ENCODE results near the gene ABCA1.

Gene ABCA1

DNA sequence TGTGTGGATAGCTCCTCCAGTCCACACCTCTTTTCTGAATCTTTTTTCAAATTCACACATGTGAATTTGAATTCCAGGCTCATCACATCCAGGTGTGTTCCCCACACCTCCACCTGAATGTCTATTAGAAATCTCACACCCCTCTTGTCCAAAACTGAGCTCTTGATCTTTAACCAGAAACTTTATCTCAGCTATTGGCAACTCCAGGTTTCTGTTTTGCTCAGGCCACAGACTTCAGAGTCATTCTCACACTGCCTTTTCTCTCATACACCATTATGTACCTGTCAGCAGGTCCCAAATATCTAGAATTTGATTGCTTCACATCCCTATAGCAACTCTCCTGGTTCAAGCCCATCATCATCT is 152.4 kb downstream of the ABCA1 start:
- TF ChIP-seq, protein P1, sequence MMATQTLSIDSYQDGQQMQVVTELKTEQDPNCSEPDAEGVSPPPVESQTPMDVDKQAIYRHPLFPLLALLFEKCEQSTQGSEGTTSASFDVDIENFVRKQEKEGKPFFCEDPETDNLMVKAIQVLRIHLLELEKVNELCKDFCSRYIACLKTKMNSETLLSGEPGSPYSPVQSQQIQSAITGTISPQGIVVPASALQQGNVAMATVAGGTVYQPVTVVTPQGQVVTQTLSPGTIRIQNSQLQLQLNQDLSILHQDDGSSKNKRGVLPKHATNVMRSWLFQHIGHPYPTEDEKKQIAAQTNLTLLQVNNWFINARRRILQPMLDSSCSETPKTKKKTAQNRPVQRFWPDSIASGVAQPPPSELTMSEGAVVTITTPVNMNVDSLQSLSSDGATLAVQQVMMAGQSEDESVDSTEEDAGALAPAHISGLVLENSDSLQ (IDR thresholded peaks at IDR 0.05), result no peak
- no peak for TF ChIP-seq SP1 (IDR thresholded peaks at IDR 0.05)
- TF ChIP-seq SUZ12 (IDR thresholded peaks at IDR 0.05), result no peak
- no peak for TF ChIP-seq FOXK2 (IDR thresholded peaks at IDR 0.05)
- TF ChIP-seq L3MBTL2 (conservative IDR thresholded peaks at IDR 0.05), result no peak
- no peak for TF ChIP-seq CTBP1 (IDR thresholded peaks at IDR 0.05; ENCODE audit: borderline replicate concordance)
- TF ChIP-seq TARDBP (IDR thresholded peaks at IDR 0.05), result no peak
- no peak for TF ChIP-seq ZNF384 (IDR thresholded peaks at IDR 0.05)
- no peak for TF ChIP-seq FOXA1 (IDR thresholded peaks at IDR 0.05)
- no peak for TF ChIP-seq NFRKB (IDR thresholded peaks at IDR 0.05)
- TF ChIP-seq LEF1 (IDR thresholded peaks at IDR 0.05; ENCODE audit: borderline replicate concordance), result no peak
- no peak for TF ChIP-seq ARNT (IDR thresholded peaks at IDR 0.05)
- TF ChIP-seq FOXM1 (IDR thresholded peaks at IDR 0.05; ENCODE audit: borderline replicate concordance), result no peak
- ChIA-PET CTCF (no interaction called here), POLR2A (no interaction called here)
- DNase-seq (ENCODE audit: extremely low spot score), result no peak

- TF ChIP-seq, protein P1 (IDR thresholded peaks at IDR 0.05), result no peak
- TF ChIP-seq SUZ12 (IDR thresholded peaks at IDR 0.05) (no peak), HDGF (IDR thresholded peaks at IDR 0.05; ENCODE audit: borderline replicate concordance) (no peak), SP1 (IDR thresholded peaks at IDR 0.05) (no peak), LEF1 (IDR thresholded peaks at IDR 0.05; ENCODE audit: borderline replicate concordance) (no peak), FOXM1 (IDR thresholded peaks at IDR 0.05; ENCODE audit: borderline replicate concordance) (no peak), ELF4 (IDR thresholded peaks at IDR 0.05) (no peak), FOXK2 (IDR thresholded peaks at IDR 0.05) (no peak), NFRKB (IDR thresholded peaks at IDR 0.05) (no peak), L3MBTL2 (conservative IDR thresholded peaks at IDR 0.05) (no peak), BHLHE40 (IDR thresholded peaks at IDR 0.05; ENCODE audit: borderline replicate concordance) (no peak), TARDBP (IDR thresholded peaks at IDR 0.05) (no peak), ZNF384 (IDR thresholded peaks at IDR 0.05) (no peak), ARNT (IDR thresholded peaks at IDR 0.05) (no peak), CTBP1 (IDR thresholded peaks at IDR 0.05; ENCODE audit: borderline replicate concordance) (no peak), FOXA1 (IDR thresholded peaks at IDR 0.05) (no peak)
- no peak for DNase-seq (ENCODE audit: extremely low spot score)
- ChIA-PET CTCF (no interaction called here), POLR2A (no interaction called here)
These were observed 153.0 kb downstream of the ABCA1 start for GRCh38 chr9:104774831-104775573.

- TF ChIP-seq FOXK2 (IDR thresholded peaks at IDR 0.05), result no peak
- TF ChIP-seq, protein P1 (IDR thresholded peaks at IDR 0.05), result no peak
- no peak for TF ChIP-seq ELF4 (IDR thresholded peaks at IDR 0.05)
- no peak for TF ChIP-seq FOXM1 (IDR thresholded peaks at IDR 0.05; ENCODE audit: borderline replicate concordance)
- TF ChIP-seq CTBP1 (IDR thresholded peaks at IDR 0.05; ENCODE audit: borderline replicate concordance), result no peak
- TF ChIP-seq LEF1 (IDR thresholded peaks at IDR 0.05; ENCODE audit: borderline replicate concordance), result no peak
- TF ChIP-seq NFRKB (IDR thresholded peaks at IDR 0.05), result no peak
- no peak for TF ChIP-seq SUZ12 (IDR thresholded peaks at IDR 0.05)
- no peak for TF ChIP-seq HDGF (IDR thresholded peaks at IDR 0.05; ENCODE audit: borderline replicate concordance)
- no peak for TF ChIP-seq FOXA1 (IDR thresholded peaks at IDR 0.05)
- TF ChIP-seq BHLHE40 (IDR thresholded peaks at IDR 0.05; ENCODE audit: borderline replicate concordance), result no peak
- TF ChIP-seq ZNF384 (IDR thresholded peaks at IDR 0.05), result no peak
- no peak for TF ChIP-seq L3MBTL2 (conservative IDR thresholded peaks at IDR 0.05)
- TF ChIP-seq SP1 (IDR thresholded peaks at IDR 0.05), result no peak
- no peak for TF ChIP-seq ARNT (IDR thresholded peaks at IDR 0.05)
- no peak for TF ChIP-seq TARDBP (IDR thresholded peaks at IDR 0.05)
- ChIA-PET POLR2A (interaction anchor here (1.0 kb wide), 1 partner anchor 26 kb away, joined by 3 read pairs; no protein-coding TSS in a partner anchor), CTCF (no interaction called here)
- no peak for DNase-seq (ENCODE audit: extremely low spot score)
These were observed 153.8 kb downstream of the ABCA1 start for GRCh38 chr9:104774132-104774531.

DNA sequence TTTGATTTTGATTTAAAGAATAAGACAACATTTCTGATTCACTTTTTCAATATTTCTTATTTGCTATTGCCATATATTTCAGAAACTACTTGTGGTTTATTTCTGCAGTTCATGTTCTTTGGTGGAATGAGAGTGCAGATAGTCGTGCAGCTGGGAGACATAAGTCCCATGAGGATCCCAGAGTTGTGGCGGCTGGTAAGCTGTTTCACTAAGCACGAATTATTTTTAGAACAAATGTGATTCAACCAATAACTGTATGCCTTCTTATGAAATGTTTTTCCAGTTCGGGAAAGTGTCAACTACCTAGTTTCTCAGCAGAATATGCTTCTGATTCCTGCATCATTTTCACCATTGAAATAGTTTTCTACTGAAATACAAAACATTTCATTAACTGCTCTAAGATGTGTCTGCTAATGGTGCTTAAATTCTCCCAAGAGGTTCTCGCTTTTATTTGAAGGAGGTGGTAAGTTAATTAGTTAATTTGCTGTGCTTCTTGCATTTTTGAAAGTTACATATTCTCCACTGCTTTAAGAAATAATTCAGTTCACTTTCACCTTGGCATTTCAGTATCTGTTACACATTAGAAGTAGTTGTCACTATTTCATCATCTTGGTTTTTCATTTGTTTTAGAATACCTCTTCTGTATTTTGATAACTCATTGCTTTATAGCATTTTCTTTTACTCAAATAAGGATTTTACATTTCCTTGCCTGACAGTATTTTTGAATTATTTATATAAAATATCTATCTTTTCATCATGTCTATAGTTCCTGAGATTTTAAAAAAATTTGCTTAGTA is 155.0 kb downstream of the ABCA1 start:
- TF ChIP-seq NFRKB (IDR thresholded peaks at IDR 0.05), result no peak
- TF ChIP-seq HDGF (IDR thresholded peaks at IDR 0.05; ENCODE audit: borderline replicate concordance), result no peak
- no peak for TF ChIP-seq SUZ12 (IDR thresholded peaks at IDR 0.05)
- no peak for TF ChIP-seq FOXM1 (IDR thresholded peaks at IDR 0.05; ENCODE audit: borderline replicate concordance)
- no peak for TF ChIP-seq LEF1 (IDR thresholded peaks at IDR 0.05; ENCODE audit: borderline replicate concordance)
- TF ChIP-seq SP1 (IDR thresholded peaks at IDR 0.05), result no peak
- TF ChIP-seq TARDBP (IDR thresholded peaks at IDR 0.05), result no peak
- TF ChIP-seq BHLHE40 (IDR thresholded peaks at IDR 0.05; ENCODE audit: borderline replicate concordance), result no peak
- TF ChIP-seq, protein P1 (IDR thresholded peaks at IDR 0.05), result no peak
- no peak for TF ChIP-seq FOXK2 (IDR thresholded peaks at IDR 0.05)
- TF ChIP-seq ELF4 (IDR thresholded peaks at IDR 0.05), result no peak
- TF ChIP-seq CTBP1 (IDR thresholded peaks at IDR 0.05; ENCODE audit: borderline replicate concordance), result no peak
- TF ChIP-seq FOXA1 (IDR thresholded peaks at IDR 0.05), result no peak
- TF ChIP-seq L3MBTL2 (conservative IDR thresholded peaks at IDR 0.05), result no peak
- TF ChIP-seq ZNF384 (IDR thresholded peaks at IDR 0.05), result no peak
- TF ChIP-seq ARNT (IDR thresholded peaks at IDR 0.05), result no peak
- CTCF ChIA-PET, result no interaction called here
- DNase-seq (ENCODE audit: extremely low spot score), result no peak
- POLR2A ChIA-PET, result no interaction called here
